ENCODE results near the gene KDM3A. TPM values are rescaled to one million over a fixed set of nuclear protein-coding genes. Genes with fewer than 3 reads are reported as not detected.

Gene KDM3A
- polyA plus RNA-seq, 1 of the 3 experiments (the other 2 are of a cell fraction), result 13.7 TPM

DNA sequence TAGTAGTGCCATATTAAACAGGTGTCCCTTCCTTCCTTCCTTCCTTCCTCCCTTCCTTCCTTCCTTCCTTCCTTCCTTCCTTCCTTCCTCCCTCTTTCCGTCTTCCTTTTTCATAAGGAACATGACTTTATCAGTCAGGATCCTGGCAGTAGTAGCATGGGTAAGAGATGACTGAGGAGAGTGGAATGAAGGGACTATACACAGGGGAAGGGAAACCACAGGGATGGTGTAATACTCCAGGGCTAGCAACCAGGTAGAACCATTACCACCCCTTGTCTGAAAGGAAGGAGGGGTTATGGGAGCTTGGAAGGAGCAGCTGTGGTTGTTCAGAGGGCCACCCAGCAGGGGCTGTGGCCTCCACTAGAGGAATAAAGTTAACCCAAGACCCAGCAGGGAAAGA, 23.2 kb upstream of the KDM3A start:
- H3K27ac ChIP-seq (ENCODE audit: low read depth in 2 of 2, low read length in 1 of 2), result no peak overlapping the region
- no peaks in the 10 kb centered on the region for H3K27me3 ChIP-seq (ENCODE audit: insufficient read depth)
- no peaks in the 10 kb centered on the region for H3K79me2 ChIP-seq (ENCODE audit: insufficient read depth)
- POLR2A ChIA-PET, result no interaction called here
- H3K4me2 ChIP-seq, result no peak overlapping the region
- TF ChIP-seq, protein P1, sequence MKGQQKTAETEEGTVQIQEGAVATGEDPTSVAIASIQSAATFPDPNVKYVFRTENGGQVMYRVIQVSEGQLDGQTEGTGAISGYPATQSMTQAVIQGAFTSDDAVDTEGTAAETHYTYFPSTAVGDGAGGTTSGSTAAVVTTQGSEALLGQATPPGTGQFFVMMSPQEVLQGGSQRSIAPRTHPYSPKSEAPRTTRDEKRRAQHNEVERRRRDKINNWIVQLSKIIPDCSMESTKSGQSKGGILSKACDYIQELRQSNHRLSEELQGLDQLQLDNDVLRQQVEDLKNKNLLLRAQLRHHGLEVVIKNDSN (IDR thresholded peaks at IDR 0.05; ENCODE audit: borderline replicate concordance, low read depth), result no peak
- TF ChIP-seq, protein P2, sequence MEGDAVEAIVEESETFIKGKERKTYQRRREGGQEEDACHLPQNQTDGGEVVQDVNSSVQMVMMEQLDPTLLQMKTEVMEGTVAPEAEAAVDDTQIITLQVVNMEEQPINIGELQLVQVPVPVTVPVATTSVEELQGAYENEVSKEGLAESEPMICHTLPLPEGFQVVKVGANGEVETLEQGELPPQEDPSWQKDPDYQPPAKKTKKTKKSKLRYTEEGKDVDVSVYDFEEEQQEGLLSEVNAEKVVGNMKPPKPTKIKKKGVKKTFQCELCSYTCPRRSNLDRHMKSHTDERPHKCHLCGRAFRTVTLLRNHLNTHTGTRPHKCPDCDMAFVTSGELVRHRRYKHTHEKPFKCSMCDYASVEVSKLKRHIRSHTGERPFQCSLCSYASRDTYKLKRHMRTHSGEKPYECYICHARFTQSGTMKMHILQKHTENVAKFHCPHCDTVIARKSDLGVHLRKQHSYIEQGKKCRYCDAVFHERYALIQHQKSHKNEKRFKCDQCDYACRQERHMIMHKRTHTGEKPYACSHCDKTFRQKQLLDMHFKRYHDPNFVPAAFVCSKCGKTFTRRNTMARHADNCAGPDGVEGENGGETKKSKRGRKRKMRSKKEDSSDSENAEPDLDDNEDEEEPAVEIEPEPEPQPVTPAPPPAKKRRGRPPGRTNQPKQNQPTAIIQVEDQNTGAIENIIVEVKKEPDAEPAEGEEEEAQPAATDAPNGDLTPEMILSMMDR (IDR thresholded peaks at IDR 0.05), result no peak
- no peak for TF ChIP-seq FOSL2 (IDR thresholded peaks at IDR 0.05; ENCODE audit: borderline replicate concordance, low read depth)
- TF ChIP-seq, protein P3, sequence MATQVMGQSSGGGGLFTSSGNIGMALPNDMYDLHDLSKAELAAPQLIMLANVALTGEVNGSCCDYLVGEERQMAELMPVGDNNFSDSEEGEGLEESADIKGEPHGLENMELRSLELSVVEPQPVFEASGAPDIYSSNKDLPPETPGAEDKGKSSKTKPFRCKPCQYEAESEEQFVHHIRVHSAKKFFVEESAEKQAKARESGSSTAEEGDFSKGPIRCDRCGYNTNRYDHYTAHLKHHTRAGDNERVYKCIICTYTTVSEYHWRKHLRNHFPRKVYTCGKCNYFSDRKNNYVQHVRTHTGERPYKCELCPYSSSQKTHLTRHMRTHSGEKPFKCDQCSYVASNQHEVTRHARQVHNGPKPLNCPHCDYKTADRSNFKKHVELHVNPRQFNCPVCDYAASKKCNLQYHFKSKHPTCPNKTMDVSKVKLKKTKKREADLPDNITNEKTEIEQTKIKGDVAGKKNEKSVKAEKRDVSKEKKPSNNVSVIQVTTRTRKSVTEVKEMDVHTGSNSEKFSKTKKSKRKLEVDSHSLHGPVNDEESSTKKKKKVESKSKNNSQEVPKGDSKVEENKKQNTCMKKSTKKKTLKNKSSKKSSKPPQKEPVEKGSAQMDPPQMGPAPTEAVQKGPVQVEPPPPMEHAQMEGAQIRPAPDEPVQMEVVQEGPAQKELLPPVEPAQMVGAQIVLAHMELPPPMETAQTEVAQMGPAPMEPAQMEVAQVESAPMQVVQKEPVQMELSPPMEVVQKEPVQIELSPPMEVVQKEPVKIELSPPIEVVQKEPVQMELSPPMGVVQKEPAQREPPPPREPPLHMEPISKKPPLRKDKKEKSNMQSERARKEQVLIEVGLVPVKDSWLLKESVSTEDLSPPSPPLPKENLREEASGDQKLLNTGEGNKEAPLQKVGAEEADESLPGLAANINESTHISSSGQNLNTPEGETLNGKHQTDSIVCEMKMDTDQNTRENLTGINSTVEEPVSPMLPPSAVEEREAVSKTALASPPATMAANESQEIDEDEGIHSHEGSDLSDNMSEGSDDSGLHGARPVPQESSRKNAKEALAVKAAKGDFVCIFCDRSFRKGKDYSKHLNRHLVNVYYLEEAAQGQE (IDR thresholded peaks at IDR 0.05; ENCODE audit: low read depth, low read length), result no peak
- no peak for TF ChIP-seq TCF12 (IDR thresholded peaks at IDR 0.05)
- TF ChIP-seq JUND (IDR thresholded peaks at IDR 0.05), result no peak
- TF ChIP-seq MEF2A (IDR thresholded peaks at IDR 0.05; ENCODE audit: borderline replicate concordance, low read depth), result no peak
- TF ChIP-seq TEAD4 (IDR thresholded peaks at IDR 0.05; ENCODE audit: borderline replicate concordance, insufficient read depth), result no peak
- TF ChIP-seq POLR2AphosphoS5 (IDR thresholded peaks at IDR 0.05; ENCODE audit: low read depth, low read length), result no peak
- TF ChIP-seq EP300 (IDR thresholded peaks at IDR 0.05; ENCODE audit: borderline replicate concordance in 1 of 2, low read depth in 1 of 2, low read length in 1 of 2), result no peak
- no peak for TF ChIP-seq RCOR1 (IDR thresholded peaks at IDR 0.05; ENCODE audit: low read length)
- TF ChIP-seq, protein P4, sequence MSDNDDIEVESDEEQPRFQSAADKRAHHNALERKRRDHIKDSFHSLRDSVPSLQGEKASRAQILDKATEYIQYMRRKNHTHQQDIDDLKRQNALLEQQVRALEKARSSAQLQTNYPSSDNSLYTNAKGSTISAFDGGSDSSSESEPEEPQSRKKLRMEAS (IDR thresholded peaks at IDR 0.05; ENCODE audit: low read depth), result no peak
- no peaks in the 10 kb centered on the region for H3K36me3 ChIP-seq (replicated peaks in 1 of 2; ENCODE audit: control insufficient read depth in 1 of 2, insufficient read depth in 2 of 2, low read length in 1 of 2)
- H4K20me1 ChIP-seq (ENCODE audit: insufficient read depth), result no peaks in the 10 kb centered on the region
- no peak overlapping the region for H3K9ac ChIP-seq
- WGBS (ENCODE audit: low lambda C conversion rate), result 38% methylated on average over 1 of the region's 1 CpG
- H3K9me3 ChIP-seq, result no peaks in the 10 kb centered on the region
- H3K4me3 ChIP-seq (ENCODE audit: low read depth in 2 of 2, low read length in 1 of 2), result no peak overlapping the region
- H3F3A ChIP-seq (replicated peaks; ENCODE audit: insufficient read depth), result no peaks in the 10 kb centered on the region
- H3K9me2 ChIP-seq, result no peaks in the 10 kb centered on the region
- no peak overlapping the region for H2AFZ ChIP-seq (ENCODE audit: low read depth)
- peaks cover 0 to 4% of the 10 kb centered on the region in 2 experiments; a peak in 1 of 4 replicates for H3K4me1 ChIP-seq (ENCODE audit: control insufficient read depth in 1 of 2, insufficient read depth in 2 of 2, low read depth in 1 of 2, low read length in 1 of 2)
- CTCF ChIA-PET, result interaction anchor here (1.0 kb wide), 1 partner anchor 22 kb away, joined by 3 read pairs; no protein-coding TSS in a partner anchor
- no peak for DNase-seq
